Breast epithelium (tissue), 4 donors: ENCODE measurements around the gene HERC2. TPM values are rescaled to one million over a fixed set of nuclear protein-coding genes. Genes with fewer than 3 reads are reported as not detected.
A peak's percentile ranks its signal among the peaks of the same experiment; 100 is the strongest.
"Not testable (repeated sequence)": the region's sequence is repeated elsewhere in the genome, so short reads cannot be mapped to it uniquely, and the experiment has no call there.

Experiments used
- DNase-seq, 2 donors: peaks; one replicate each; pipeline ENCODE4 v3.0.0-alpha.2; 2019; ENCODE audit warnings: low spot score in 2 of 2
- H3K27ac ChIP-seq, 2 donors: fragments of 200-600 bp; sonication (generic) in 1 of 2; one replicate each; pipeline ENCODE4 v1.5.1; 2016 to 2019; ENCODE audit warnings: mild to moderate bottlenecking in 1 of 2
- H3K27me3 ChIP-seq, 2 donors: fragments of 200-600 bp; sonication (generic) in 1 of 2; one replicate each; pipeline versions ENCODE4 v1.5.1 to v1.6.0; 2017 to 2019; ENCODE audit warnings: control low read depth in 1 of 2, mild to moderate bottlenecking in 1 of 2
- H3K36me3 ChIP-seq: fragments of 200-600 bp; one replicate; pipeline ENCODE4 v1.5.1; 2019
- H3K4me1 ChIP-seq, 2 donors: fragments of 200-600 bp; sonication (generic); one replicate each; pipeline ENCODE4 v1.5.1; 2016 to 2019; ENCODE audit warnings: control low read depth in 1 of 2
- H3K4me3 ChIP-seq, 3 donors: fragments of 200-600 bp; sonication (generic); 1 replicate in 2 of 3; 2 replicates in 1 of 3; pipeline ENCODE4 v1.5.1; 2016 to 2019; ENCODE audit warnings: mild to moderate bottlenecking in 3 of 3, moderate library complexity in 2 of 3
- H3K9me3 ChIP-seq, 2 donors: fragments of 200-600 bp; sonication (generic) in 1 of 2; one replicate each; pipeline ENCODE4 v1.5.1; 2016 to 2019; ENCODE audit warnings: control low read depth in 1 of 2
- POLR2A ChIP-seq: fragments of 450-650 bp; IDR thresholded peaks from one replicate; pipeline ENCODE4 v1.6.1; 2016; ENCODE audit warnings: antibody characterized with exemption, mild to moderate bottlenecking, moderate library complexity
- POLR2AphosphoS5 ChIP-seq, 3 donors: sonication (generic); formaldehyde crosslinking; IDR thresholded peaks; one replicate each; pipeline ENCODE4 v1.6.1; 2017; ENCODE audit warnings: antibody characterized with exemption in 3 of 3
- intact Hi-C: fragments of 100-400 bp; cut with DNase I; formaldehyde crosslinking; loops from one replicate; pipeline ENCODE4 v1.15.1; 2023; ENCODE audit warnings: low total_unique reads
- total RNA-seq, 3 donors: library from RNA; depleted of rRNA; stranded (reverse); fragments of >200 nt; gene quantifications; one replicate each; pipeline ENCODE4 v1.1.0, GENCODE V29; 2016
- TF ChIP-seq, protein P1 (sequence below), 3 donors: fragments of 450-650 bp; IDR thresholded peaks; one replicate each; pipeline ENCODE4 v1.5.1; 2016 to 2017; ENCODE audit warnings: antibody characterized with exemption in 3 of 3, mild to moderate bottlenecking in 3 of 3, moderate library complexity in 3 of 3

HERC2 gene
- total RNA-seq, 3 donors from 2014 or later: 46.2 to 55.8 (median 51.1) TPM

DNA sequence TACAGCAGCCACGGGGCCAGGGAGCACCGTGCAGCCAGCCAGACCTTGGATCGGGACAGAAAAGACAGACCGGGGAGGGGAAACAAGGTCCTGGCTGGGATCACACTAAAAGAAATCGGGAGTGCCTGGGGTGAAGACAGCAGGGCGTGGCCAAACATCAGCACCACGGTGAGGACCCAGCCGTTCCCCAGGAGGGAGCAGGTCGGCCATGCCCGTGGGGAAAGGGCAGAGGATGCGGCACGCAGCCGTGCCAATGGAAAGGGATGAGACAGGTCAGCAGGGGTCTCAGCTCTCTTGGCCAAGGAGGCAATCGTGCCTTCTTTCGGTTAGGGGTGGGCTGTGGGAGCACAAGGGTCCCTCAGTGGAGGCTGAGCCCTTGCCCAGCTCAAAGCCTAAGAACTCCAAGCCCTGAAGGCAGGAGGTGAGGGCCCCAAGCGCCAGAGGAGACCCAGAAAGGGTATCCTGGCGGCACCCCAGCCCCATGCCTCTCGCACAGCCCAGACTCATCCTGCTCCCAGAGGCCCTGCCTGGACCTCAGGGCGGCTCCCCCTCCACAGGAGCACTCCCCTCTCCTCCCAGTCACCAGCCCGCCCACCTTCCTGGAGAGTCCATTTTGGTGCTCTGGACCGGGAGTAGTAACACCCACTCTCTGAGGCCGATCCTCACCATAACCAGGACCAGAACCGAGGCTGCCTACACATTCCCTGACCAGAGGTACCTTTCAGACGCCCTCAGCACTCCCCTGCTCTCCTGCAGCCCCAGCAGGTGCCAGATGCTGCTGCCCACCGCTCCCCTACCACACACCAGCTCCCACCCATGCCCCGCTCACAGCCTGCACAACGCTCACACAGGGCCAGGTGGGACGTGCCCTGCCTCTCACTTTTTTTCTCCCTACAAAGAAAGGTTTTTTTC is 199.7 kb downstream of the HERC2 start:
- intact Hi-C loops: no loop called here
- no peak for TF ChIP-seq POLR2AphosphoS5 (IDR thresholded peaks at IDR 0.05)
- no peak for TF ChIP-seq POLR2A
- TF ChIP-seq, protein P1, sequence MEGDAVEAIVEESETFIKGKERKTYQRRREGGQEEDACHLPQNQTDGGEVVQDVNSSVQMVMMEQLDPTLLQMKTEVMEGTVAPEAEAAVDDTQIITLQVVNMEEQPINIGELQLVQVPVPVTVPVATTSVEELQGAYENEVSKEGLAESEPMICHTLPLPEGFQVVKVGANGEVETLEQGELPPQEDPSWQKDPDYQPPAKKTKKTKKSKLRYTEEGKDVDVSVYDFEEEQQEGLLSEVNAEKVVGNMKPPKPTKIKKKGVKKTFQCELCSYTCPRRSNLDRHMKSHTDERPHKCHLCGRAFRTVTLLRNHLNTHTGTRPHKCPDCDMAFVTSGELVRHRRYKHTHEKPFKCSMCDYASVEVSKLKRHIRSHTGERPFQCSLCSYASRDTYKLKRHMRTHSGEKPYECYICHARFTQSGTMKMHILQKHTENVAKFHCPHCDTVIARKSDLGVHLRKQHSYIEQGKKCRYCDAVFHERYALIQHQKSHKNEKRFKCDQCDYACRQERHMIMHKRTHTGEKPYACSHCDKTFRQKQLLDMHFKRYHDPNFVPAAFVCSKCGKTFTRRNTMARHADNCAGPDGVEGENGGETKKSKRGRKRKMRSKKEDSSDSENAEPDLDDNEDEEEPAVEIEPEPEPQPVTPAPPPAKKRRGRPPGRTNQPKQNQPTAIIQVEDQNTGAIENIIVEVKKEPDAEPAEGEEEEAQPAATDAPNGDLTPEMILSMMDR (IDR thresholded peaks at IDR 0.05): no peak
- Histone ChIP-seq H3K27me3 (no peaks in the 10 kb centered on the region), H3K27ac (peak overlapping the region; percentile 46 to 65), H3K4me3 (no peak overlapping the region), H3K9me3 (no peaks in the 10 kb centered on the region), H3K36me3 (no peaks in the 10 kb centered on the region), H3K4me1 (no peaks in the 10 kb centered on the region)
- no peak for DNase-seq

DNA sequence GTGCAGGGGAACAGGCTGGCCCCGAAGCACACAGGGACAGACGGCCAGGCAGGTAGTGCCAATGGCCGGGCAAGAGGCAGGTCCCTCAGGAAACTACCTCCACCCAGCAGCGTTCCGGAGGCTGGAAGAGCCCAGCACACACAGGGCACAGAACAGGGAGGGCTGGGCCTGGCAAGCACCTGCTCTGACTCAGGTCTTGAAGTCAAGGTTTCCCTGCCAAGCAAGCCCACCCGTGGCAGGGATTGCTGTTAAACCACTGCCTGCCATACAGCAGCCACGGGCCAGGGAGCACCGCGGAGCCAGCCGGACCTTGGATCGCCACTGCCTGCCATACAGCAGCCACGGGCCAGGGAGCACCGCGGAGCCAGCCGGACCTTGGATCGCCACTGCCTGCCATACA is 200.4 kb downstream of the HERC2 start:
- H3K4me1 ChIP-seq, H3K27ac ChIP-seq, H3K27me3 ChIP-seq, intact Hi-C loops, H3K9me3 ChIP-seq, H3K4me3 ChIP-seq, DNase-seq, H3K36me3 ChIP-seq: not testable (repeated sequence)

DNA sequence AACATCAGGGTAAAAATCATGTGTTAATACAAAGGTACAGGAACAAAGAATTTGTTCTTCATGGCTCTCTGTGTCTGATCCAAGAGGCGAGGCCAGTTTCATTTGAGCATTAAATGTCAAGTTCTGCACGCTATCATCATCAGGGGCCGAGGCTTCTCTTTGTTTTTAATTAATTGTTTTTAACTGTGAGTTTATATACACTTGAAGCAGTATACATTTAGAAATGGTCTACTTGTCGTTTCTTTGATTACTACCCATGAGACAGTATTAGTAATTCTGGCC is 201.7 kb downstream of the HERC2 start:
- no peak overlapping the region for H3K27ac ChIP-seq
- no peaks in the 10 kb centered on the region for H3K27me3 ChIP-seq
- DNase-seq: no peak
- H3K4me3 ChIP-seq: no peak overlapping the region
- TF ChIP-seq POLR2A (no peak), POLR2AphosphoS5 (IDR thresholded peaks at IDR 0.05) (no peak)
- TF ChIP-seq, protein P1 (IDR thresholded peaks at IDR 0.05): no peak
- no peaks in the 10 kb centered on the region for H3K9me3 ChIP-seq
- H3K4me1 ChIP-seq: no peaks in the 10 kb centered on the region
- intact Hi-C loops: no loop called here
- H3K36me3 ChIP-seq: no peaks in the 10 kb centered on the region

- Histone ChIP-seq H3K4me3 (no peak overlapping the region), H3K9me3 (no peaks in the 10 kb centered on the region), H3K4me1 (no peaks in the 10 kb centered on the region), H3K27ac (no peak overlapping the region), H3K36me3 (no peaks in the 10 kb centered on the region), H3K27me3 (no peaks in the 10 kb centered on the region)
- no peak for DNase-seq
- no peak for TF ChIP-seq POLR2A
- TF ChIP-seq, protein P1 (IDR thresholded peaks at IDR 0.05): no peak
- no peak for TF ChIP-seq POLR2AphosphoS5 (IDR thresholded peaks at IDR 0.05)
- intact Hi-C loops: no loop called here
Measured at GRCh38 chr15:28118531-28118930, 203.4 kb downstream of the HERC2 start.

DNA sequence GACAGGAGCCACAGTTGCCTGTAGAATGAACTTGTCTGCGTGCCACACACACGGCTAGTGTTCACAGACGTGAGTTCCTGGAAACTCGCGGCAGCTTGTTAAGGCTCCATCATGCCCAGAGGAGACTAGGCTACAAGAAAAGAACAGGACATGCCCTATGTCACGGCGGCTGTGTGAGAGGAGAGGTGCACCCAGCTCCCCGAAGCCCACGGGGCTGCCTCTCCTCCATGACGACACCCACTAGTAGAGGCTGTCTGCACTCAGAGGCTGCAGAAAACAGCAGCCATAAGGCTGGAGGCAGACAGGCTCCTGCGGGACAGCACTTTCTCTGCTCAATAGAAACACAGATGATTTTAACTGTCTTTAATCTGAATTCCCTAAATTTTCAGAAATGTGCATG is 203.9 kb downstream of the HERC2 start:
- Histone ChIP-seq H3K27me3 (no peaks in the 10 kb centered on the region), H3K27ac (no peak overlapping the region), H3K4me1 (no peaks in the 10 kb centered on the region), H3K4me3 (no peak overlapping the region), H3K36me3 (no peaks in the 10 kb centered on the region), H3K9me3 (no peaks in the 10 kb centered on the region)
- intact Hi-C loops: no loop called here
- no peak for TF ChIP-seq POLR2A
- no peak for TF ChIP-seq POLR2AphosphoS5 (IDR thresholded peaks at IDR 0.05)
- TF ChIP-seq, protein P1 (IDR thresholded peaks at IDR 0.05): no peak
- no peak for DNase-seq
